ENCODE measurements around the gene SYK. TPM values are rescaled to one million over a fixed set of nuclear protein-coding genes. Genes with fewer than 3 reads are reported as not detected.

The SYK gene
- total and polyA plus RNA-seq, 2 donors (not counting 1 experiment from before 2014, with no cell fraction given): 60.3 to 242 TPM

DNA sequence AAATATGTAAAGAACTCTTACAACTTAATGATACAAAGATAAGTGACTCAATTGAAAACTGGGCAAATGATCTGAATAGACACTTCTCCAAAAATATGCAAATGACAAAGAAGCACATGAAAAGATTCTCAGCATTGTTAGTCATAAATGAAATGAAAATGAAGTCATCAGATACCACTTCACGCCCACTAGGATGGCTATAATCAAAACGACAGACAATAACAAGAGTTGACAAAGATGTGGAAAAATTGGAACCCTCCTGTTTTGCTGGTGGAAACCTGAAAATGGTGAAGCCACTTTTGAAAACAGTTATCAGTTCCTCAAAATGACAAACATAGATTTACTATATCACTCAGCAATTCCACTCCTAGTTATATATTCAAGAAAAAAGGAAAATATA is 7.9 kb upstream of the SYK start:
- CTCF ChIA-PET: no interaction called here
- no CpG with 5 or more reads among the region's 2 CpGs for WGBS (ENCODE audit: insufficient coverage)
- Mint-ChIP-seq H3K4me3 (peak overlapping the region; percentile 44), H3K4me1 (peaks cover 64% of the 10 kb centered on the region), H3K27me3 (no peaks in the 10 kb centered on the region), H3K9me3 (ENCODE audit: insufficient read depth) (peaks cover 4% of the 10 kb centered on the region), H3K27ac (peak overlapping the region; percentile 85)
- Histone ChIP-seq H3K4me3 (ENCODE audit: control extremely low read depth in 1 of 5, extremely low read depth in 1 of 5, insufficient read depth in 1 of 5, low read depth in 2 of 5, low read length in 4 of 5) (no peak overlapping the region), H3K79me2 (ENCODE audit: control insufficient read depth, insufficient read depth, low read length) (peaks cover 5% of the 10 kb centered on the region), H3K9me3 (ENCODE audit: control extremely low read depth in 1 of 3, control insufficient read depth in 2 of 3, insufficient read depth in 1 of 3, low read length in 2 of 3) (no peaks in the 10 kb centered on the region), H3K4me1 (ENCODE audit: control insufficient read depth in 2 of 2, insufficient read depth in 2 of 2, low read length in 2 of 2) (peaks cover 49 to 54% of the 10 kb centered on the region in 2 donors), H3K27me3 (replicated peaks in 1 of 4; ENCODE audit: control extremely low read depth in 1 of 4, control insufficient read depth in 3 of 4, insufficient read depth in 4 of 4, low read length in 3 of 4) (no peaks in the 10 kb centered on the region), H4K20me1 (ENCODE audit: control insufficient read depth, insufficient read depth, low read length, poor library complexity, severe bottlenecking) (no peaks in the 10 kb centered on the region), H3K36me3 (replicated peaks in 1 of 2; ENCODE audit: control extremely low read depth in 1 of 2, control insufficient read depth in 1 of 2, extremely low read depth in 1 of 2, insufficient read depth in 2 of 2, low read length in 1 of 2) (no peaks in the 10 kb centered on the region), H3K27ac (ENCODE audit: low read length in 2 of 2) (peak overlapping the region in 1 of 2 donors; percentile 53), H3K4me2 (replicated peaks; ENCODE audit: low read depth, low read length, poor library complexity, severe bottlenecking) (peak overlapping the region; percentile 21), H3K9ac (ENCODE audit: low read length) (no peak overlapping the region), H2AFZ (ENCODE audit: insufficient read depth, low read depth, low read length, poor library complexity, severe bottlenecking) (no peak overlapping the region)
- TF ChIP-seq, protein P1, sequence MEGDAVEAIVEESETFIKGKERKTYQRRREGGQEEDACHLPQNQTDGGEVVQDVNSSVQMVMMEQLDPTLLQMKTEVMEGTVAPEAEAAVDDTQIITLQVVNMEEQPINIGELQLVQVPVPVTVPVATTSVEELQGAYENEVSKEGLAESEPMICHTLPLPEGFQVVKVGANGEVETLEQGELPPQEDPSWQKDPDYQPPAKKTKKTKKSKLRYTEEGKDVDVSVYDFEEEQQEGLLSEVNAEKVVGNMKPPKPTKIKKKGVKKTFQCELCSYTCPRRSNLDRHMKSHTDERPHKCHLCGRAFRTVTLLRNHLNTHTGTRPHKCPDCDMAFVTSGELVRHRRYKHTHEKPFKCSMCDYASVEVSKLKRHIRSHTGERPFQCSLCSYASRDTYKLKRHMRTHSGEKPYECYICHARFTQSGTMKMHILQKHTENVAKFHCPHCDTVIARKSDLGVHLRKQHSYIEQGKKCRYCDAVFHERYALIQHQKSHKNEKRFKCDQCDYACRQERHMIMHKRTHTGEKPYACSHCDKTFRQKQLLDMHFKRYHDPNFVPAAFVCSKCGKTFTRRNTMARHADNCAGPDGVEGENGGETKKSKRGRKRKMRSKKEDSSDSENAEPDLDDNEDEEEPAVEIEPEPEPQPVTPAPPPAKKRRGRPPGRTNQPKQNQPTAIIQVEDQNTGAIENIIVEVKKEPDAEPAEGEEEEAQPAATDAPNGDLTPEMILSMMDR (IDR thresholded peaks at IDR 0.05): no peak
- TF ChIP-seq EZH2 (IDR thresholded peaks at IDR 0.05; ENCODE audit: borderline replicate concordance, insufficient read depth, low read depth, low read length, poor library complexity, severe bottlenecking): no peak
- ATAC-seq (ENCODE audit: low read depth) (peak; percentile 32), DNase-seq (peak; percentile 61)
- intact Hi-C loops (cut with micrococcal nuclease): no loop called here
- POLR2A ChIA-PET: no interaction called here

DNA sequence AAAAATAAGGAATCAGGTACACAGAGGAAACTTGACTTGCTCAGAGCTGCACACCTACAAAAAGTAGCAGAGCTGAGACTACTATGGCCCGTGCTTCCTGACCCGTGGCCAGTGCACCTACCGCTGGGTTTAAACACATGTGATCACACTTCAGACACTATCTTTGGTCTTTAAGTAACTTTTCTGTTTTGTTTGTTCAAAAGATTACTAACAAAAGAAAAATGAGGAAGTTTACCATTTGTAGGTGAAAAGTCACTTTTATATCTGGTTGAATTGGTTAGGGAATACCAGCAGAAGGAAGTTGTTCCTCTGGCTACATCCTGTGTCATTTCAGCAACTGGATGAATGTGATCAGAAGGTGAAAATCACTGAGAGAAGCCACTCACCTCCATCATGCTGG is 6.5 kb upstream of the SYK start:
- intact Hi-C loops (cut with micrococcal nuclease): loop anchor here (1.0 kb wide), 1 partner anchor 9 kb away; no protein-coding TSS in a partner anchor
- CTCF ChIA-PET: interaction anchor here (0.8 to 1.5 kb wide), 5 partner anchors 10 to 120 kb away, joined by 3 to 4 read pairs (median 4); no protein-coding TSS in a partner anchor
- Mint-ChIP-seq H3K9me3 (ENCODE audit: insufficient read depth) (peaks cover 4% of the 10 kb centered on the region), H3K27me3 (no peaks in the 10 kb centered on the region), H3K4me3 (peak overlapping the region; percentile 41), H3K27ac (peak overlapping the region; percentile 85), H3K4me1 (peaks cover 60% of the 10 kb centered on the region)
- H2AFZ ChIP-seq (ENCODE audit: insufficient read depth, low read depth, low read length, poor library complexity, severe bottlenecking): no peak overlapping the region
- peaks cover 5% of the 10 kb centered on the region for H3K79me2 ChIP-seq (ENCODE audit: control insufficient read depth, insufficient read depth, low read length)
- H3K4me3 ChIP-seq (ENCODE audit: control extremely low read depth in 1 of 5, extremely low read depth in 1 of 5, insufficient read depth in 1 of 5, low read depth in 2 of 5, low read length in 4 of 5): no peak overlapping the region
- no peaks in the 10 kb centered on the region for H4K20me1 ChIP-seq (ENCODE audit: control insufficient read depth, insufficient read depth, low read length, poor library complexity, severe bottlenecking)
- H3K9me3 ChIP-seq (ENCODE audit: control extremely low read depth in 1 of 3, control insufficient read depth in 2 of 3, insufficient read depth in 1 of 3, low read length in 2 of 3): no peaks in the 10 kb centered on the region
- POLR2A ChIA-PET: interaction anchor here (0.8 kb wide), 1 partner anchor 20 kb away, joined by 4 read pairs; no protein-coding TSS in a partner anchor
- H3K4me2 ChIP-seq (replicated peaks; ENCODE audit: low read depth, low read length, poor library complexity, severe bottlenecking): peak overlapping the region; percentile 55
- 25% methylated on average over 2 of the region's 3 CpGs for WGBS (ENCODE audit: insufficient coverage)
- no peaks in the 10 kb centered on the region for H3K36me3 ChIP-seq (replicated peaks in 1 of 2; ENCODE audit: control extremely low read depth in 1 of 2, control insufficient read depth in 1 of 2, extremely low read depth in 1 of 2, insufficient read depth in 2 of 2, low read length in 1 of 2)
- ATAC-seq (ENCODE audit: low read depth) (peak; percentile 46), DNase-seq (peak; percentile 51)
- H3K9ac ChIP-seq (ENCODE audit: low read length): no peak overlapping the region
- TF ChIP-seq EZH2 (IDR thresholded peaks at IDR 0.05; ENCODE audit: borderline replicate concordance, insufficient read depth, low read depth, low read length, poor library complexity, severe bottlenecking): no peak
- TF ChIP-seq, protein P1 (IDR thresholded peaks at IDR 0.05): no peak
- H3K4me1 ChIP-seq (ENCODE audit: control insufficient read depth in 2 of 2, insufficient read depth in 2 of 2, low read length in 2 of 2): peaks cover 37 to 42% of the 10 kb centered on the region in 2 donors
- no peaks in the 10 kb centered on the region for H3K27me3 ChIP-seq (replicated peaks in 1 of 4; ENCODE audit: control extremely low read depth in 1 of 4, control insufficient read depth in 3 of 4, insufficient read depth in 4 of 4, low read length in 3 of 4)
- H3K27ac ChIP-seq (ENCODE audit: low read length in 2 of 2): peak overlapping the region; percentile 56 to 75

Measured in B cell (primary cell).